Omental fat pad (tissue), 4 donors: ENCODE measurements around the gene TMEM253. TPM values are rescaled to one million over a fixed set of nuclear protein-coding genes. Genes with fewer than 3 reads are reported as not detected.

Experiments
- ATAC-seq: fragments of 150-250 bp; one replicate; pipeline ENCODE4 v1.9.1; 2016; ENCODE audit warnings: mild to moderate bottlenecking, moderate library complexity; ENCODE audit not compliant: low FRiP score
- DNase-seq: peaks from one replicate; pipeline ENCODE4 v3.0.0-alpha.2; 2019; ENCODE audit warnings: low spot score
- CTCF ChIP-seq, 3 donors: fragments of 450-650 bp; IDR thresholded peaks; one replicate each; pipeline ENCODE4 v1.5.1; 2016 to 2017; ENCODE audit warnings: antibody characterized with exemption in 3 of 3, mild to moderate bottlenecking in 3 of 3, moderate library complexity in 2 of 3
- total RNA-seq, 4 donors: library from RNA; depleted of rRNA; stranded (reverse); fragments of >200 nt; gene quantifications; one replicate each; pipeline ENCODE4 v1.1.0, GENCODE V29; 2016

Gene TMEM253
- total RNA-seq, 4 donors from 2014 or later = 0.75 to 2.4 TPM; not detected in 2

- ATAC-seq (no peak), DNase-seq (no peak)
- TF ChIP-seq CTCF (IDR thresholded peaks at IDR 0.05) = no peak
These were observed 33.9 kb upstream of the TMEM253 start for GRCh38 chr14:21066882-21067502.

GRCh38 chr14:21068521-21069387 lies 32.1 kb upstream of the TMEM253 start:
- DNase-seq (no peak), ATAC-seq (peak; percentile 21)
- peak in 1 of 3 donors; percentile 44 for TF ChIP-seq CTCF (IDR thresholded peaks at IDR 0.05)

- no peak for TF ChIP-seq CTCF (IDR thresholded peaks at IDR 0.05)
These were observed 31.3 kb upstream of the TMEM253 start for GRCh38 chr14:21069388-21070082.

GRCh38 chr14:21070083-21070609 lies 30.7 kb upstream of the TMEM253 start, which contains the start of gene ARHGEF40:
Gene ARHGEF40 (plus strand): TSS chr14:21070304. CDS start chr14:21070397, 93 bp downstream.
- ATAC-seq = peak; percentile 34
- no peak for TF ChIP-seq CTCF (IDR thresholded peaks at IDR 0.05)
- no peak for DNase-seq

More at GRCh38 chr14:21069388-21070082, 31.3 kb upstream of the TMEM253 start:
- DNase-seq = no peak
- peak; percentile 10 for ATAC-seq

GRCh38 chr14:21070610-21071224 lies 30.1 kb upstream of the TMEM253 start:
- no peak for TF ChIP-seq CTCF (IDR thresholded peaks at IDR 0.05)
- DNase-seq (no peak), ATAC-seq (peak; percentile 4)

- TF ChIP-seq CTCF (IDR thresholded peaks at IDR 0.05) = no peak
- ATAC-seq = peak; percentile 63
- no peak for DNase-seq
These were observed 29.4 kb upstream of the TMEM253 start for GRCh38 chr14:21071225-21072030.
